HCEC 1CT (cell line): Measurements from ENCODE around the gene ANKRD11.
"Not testable (repeated sequence)": the region's sequence is repeated elsewhere in the genome, so short reads cannot be mapped to it uniquely, and the experiment has no call there.

Experiments used
- DNase-seq: peaks from one replicate; pipeline ENCODE4 v3.0.0-alpha.2; 2017

Gene ANKRD11

DNA sequence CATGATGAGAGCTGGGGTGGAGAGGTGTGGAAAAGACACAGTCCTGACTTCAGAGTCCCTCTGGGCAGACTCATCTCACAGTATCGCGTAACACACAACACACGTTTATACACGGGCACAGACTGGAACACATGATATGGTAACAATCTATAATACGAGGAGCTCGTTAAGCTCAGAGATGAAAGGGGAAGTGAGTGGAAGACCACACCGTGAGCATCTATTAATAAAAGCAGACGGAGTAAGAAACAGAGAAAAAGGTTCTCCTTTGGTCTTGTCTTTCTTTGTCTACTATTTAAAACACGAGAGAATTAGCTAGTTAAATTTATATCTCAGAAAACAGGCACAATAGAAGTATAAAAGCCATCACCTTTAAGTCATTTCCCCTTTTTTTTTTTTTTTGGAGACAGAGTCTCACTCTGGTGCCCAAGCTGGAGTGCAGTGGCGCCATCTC lies 13.5 kb downstream of the ANKRD11 start:
- no peak for DNase-seq

DNA sequence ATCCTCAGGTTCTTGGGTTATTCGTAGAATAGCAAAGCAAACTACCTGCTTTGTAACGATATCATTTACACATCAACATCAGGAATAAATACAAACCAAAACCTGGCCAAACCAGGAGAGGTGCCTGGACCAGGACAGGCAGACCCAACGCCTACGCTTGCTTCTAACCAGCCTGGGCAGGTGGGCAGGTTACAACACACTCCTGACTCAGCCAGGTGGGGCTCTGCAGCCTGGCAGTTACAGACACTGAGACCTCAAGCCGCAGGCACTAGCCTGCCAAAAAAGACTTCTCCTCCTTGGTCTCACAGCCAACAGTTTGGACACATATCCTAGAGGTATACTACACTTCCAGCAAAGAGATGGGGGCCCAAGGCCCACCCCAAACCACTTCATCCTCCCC lies 14.0 kb downstream of the ANKRD11 start:
- DNase-seq: no peak

- DNase-seq: no peak
Observed at GRCh38 chr16:89475144-89475543, 15.2 kb downstream of the ANKRD11 start.

- DNase-seq: peak; percentile 65
Observed at GRCh38 chr16:89473791-89474414, 16.5 kb downstream of the ANKRD11 start.

DNA sequence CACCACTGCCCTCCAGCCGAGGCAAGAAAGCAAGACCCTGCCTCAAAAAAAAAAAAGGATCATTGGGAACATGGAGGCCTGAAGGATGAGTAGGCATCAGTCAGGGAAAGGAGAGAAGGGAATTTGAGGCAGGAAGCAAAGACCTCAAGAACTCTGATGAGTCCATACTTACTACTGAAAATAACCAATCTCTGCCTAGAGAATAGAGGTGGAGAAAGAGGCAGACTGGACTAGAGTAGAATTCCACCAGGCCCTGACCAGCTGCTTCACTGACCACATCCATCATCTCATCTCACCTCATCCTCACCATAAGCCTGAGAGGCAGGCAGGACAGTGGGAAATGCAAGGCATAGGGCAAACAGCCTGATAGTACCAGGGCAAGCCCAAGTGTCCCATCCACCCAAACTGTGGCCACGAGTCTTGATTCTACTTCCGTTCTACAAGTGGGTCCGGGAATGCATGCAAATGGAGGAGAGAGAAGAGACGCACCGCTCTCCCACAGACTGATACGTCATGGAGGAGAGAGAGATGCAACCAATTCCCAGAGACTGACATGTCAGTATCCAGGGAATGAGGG lies 17.1 kb downstream of the ANKRD11 start:
- no peak for DNase-seq

- DNase-seq: no peak
Observed at GRCh38 chr16:89472711-89473075, 17.7 kb downstream of the ANKRD11 start.

- no peak for DNase-seq
Observed at GRCh38 chr16:89467382-89467781, 23.0 kb downstream of the ANKRD11 start.

DNA sequence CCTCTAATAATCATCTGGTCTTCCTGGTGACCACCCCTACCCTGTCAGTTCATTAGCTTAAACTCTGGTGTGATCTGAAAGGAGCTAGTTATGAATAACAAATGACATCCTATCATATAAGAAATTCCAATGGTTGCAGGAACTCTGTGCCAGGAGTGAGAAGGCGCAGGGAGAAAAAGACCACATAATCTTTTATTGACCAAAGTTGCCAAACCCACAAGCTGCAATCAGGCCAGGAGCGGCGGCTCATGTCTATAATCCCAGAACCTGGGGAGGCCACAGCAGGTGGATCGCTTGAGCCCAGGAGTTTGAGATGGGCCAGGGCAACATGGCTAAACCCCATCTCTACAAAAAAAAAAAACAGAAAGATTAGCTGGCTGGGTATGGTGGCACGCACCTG lies 23.4 kb downstream of the ANKRD11 start:
- DNase-seq: no peak

GRCh38 chr16:89463312-89463711 lies 27.0 kb downstream of the ANKRD11 start:
- DNase-seq: not testable (repeated sequence)

- DNase-seq: not testable (repeated sequence)
Observed at GRCh38 chr16:89462639-89463038, 27.7 kb downstream of the ANKRD11 start.

DNA sequence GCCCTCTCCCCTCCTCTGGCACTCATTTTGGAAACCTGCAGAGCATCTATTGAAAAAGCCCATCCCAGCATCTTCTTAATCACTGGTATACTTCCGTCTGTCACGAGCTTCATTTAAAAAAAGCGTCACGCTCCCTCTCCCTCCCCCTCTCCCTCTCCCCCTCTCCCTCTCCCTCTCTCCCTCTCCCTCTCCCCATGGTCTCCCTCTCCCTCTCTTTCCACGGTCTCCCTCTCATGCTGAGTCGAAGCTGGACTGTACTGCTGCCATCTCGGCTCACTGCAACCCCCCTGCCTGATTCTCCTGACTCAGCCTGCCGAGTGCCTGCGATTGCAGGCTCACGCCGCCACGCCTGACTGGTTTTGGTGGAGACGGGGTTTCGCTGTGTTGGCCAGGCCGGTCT lies 28.5 kb downstream of the ANKRD11 start:
- DNase-seq: not testable (repeated sequence)

DNA sequence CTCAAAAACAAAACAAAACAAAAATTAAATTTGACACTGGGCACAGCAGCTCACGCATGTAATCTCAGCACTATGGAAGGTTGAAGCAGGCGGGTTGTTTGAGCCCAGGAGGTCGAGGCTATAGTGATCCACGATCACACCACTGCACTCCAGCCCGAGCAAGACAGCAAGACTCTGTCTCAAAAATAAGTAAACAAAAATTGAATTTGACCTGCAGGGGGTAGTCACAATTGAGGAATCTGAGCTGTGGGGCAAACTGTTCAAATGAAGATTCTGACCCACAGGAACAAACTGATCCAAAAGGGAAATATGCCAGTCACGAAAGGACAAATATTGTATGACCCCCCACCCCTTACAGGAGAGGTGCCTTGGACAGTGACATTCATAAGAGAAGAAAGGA lies 29.8 kb downstream of the ANKRD11 start:
- DNase-seq: no peak

- no peak for DNase-seq
Observed at GRCh38 chr16:89458967-89459366, 31.4 kb downstream of the ANKRD11 start.

GRCh38 chr16:89458551-89458950 lies 31.8 kb downstream of the ANKRD11 start:
- DNase-seq: no peak

GRCh38 chr16:89456419-89456959 lies 33.9 kb downstream of the ANKRD11 start:
- no peak for DNase-seq

- DNase-seq: no peak
Observed at GRCh38 chr16:89455692-89456091, 34.7 kb downstream of the ANKRD11 start.

GRCh38 chr16:89455178-89455577 lies 35.2 kb downstream of the ANKRD11 start:
- DNase-seq: no peak

- DNase-seq: not testable (repeated sequence)
Observed at GRCh38 chr16:89454378-89455125, 35.8 kb downstream of the ANKRD11 start.

- no peak for DNase-seq
Observed at GRCh38 chr16:89453501-89454321, 36.6 kb downstream of the ANKRD11 start.

DNA sequence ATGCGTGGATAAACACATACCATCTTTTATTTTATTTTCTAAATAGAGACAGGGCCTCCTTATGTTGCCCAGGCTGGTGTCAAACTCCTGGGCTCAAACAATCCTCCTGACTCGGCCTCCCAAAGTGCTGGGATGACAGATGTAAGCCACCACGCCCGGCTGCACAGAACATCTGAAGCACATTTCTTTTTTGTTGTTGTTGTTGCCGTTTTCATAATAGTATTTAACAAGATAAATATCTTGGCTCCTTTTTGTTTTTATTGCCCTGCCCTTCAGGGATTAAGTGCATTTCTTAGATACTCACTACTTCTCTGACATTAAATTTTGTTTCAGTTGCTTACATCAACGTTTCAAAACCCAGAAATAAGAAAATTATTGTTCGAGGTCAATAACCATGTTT lies 37.4 kb downstream of the ANKRD11 start:
- no peak for DNase-seq

- DNase-seq: no peak
Observed at GRCh38 chr16:89452241-89452640, 38.1 kb downstream of the ANKRD11 start.

DNA sequence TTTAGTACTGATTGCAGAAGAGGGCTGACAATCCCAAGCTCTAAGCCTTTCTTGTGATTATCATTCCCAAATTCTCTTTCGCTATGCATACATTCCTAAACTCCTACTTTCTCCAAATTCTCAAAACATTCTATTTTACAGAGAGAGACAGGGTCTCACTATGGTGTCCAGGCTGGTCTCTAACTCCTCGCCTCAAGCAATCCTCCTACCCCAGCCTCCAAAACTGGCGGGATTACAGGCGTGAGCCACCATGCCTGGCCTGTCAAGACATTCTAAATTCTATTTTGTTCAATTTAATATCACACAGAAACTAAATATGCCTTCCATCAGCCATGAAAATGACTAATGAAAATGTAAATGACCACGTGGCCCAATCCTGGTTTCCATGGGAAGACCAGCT lies 39.8 kb downstream of the ANKRD11 start:
- peak; percentile 27 for DNase-seq

DNA sequence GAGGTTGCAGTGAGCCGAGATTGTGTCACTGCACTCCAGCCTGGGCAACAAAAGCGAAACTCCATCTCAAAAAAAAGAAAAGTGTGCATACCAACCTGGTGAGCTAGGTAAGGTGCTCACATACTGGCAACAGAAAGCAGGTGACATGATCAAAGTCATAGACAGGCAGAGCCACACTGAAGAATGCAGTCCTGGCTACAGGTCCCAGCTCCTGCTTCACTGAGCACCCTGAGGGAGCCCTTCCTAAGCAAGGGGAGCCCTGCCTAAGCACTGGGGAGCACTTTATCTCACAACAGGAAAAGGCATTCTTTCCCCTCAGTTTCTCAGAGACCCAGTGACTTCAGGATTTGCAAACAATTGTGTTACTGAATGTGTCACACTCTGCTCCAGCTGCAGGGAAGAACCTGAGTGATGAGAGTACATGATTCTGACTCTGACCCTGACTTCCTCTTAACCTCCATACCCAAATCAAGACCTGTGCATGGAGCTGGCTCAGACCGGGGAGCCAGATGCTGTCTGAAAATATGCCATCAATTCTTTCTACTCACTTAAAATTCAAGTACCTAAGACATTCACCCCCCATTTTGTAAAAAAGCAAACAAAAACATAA lies 40.5 kb downstream of the ANKRD11 start:
- DNase-seq: peak; percentile 24
